H9 (cell line): ENCODE measurements around the gene MRI1. TPM values are rescaled to one million over a fixed set of nuclear protein-coding genes. Genes with fewer than 3 reads are reported as not detected.

Experiments
- DNase-seq: peaks from one replicate; pipeline ENCODE4 v3.0.0-alpha.2; 2017
- H2AFZ ChIP-seq: one replicate; pipeline ENCODE4 v1.6.1; 2013; ENCODE audit warnings: mild to moderate bottlenecking, low read length, control low read depth, moderate library complexity
- H2AK5ac ChIP-seq: 2 replicates; pipeline ENCODE4 v1.6.1; 2013; ENCODE audit warnings: low read length, control low read depth, mixed read lengths; ENCODE audit not compliant: insufficient read length
- H2BK120ac ChIP-seq: one replicate; pipeline ENCODE4 v1.6.1; 2013; ENCODE audit warnings: low read depth, mild to moderate bottlenecking, low read length, control low read depth, inconsistent platforms; ENCODE audit not compliant: poor library complexity, severe bottlenecking
- H2BK12ac ChIP-seq: 2 replicates; pipeline ENCODE4 v1.6.1; 2013; ENCODE audit warnings: low read length, control low read depth, mixed read lengths, low read depth; ENCODE audit not compliant: insufficient read length
- H2BK15ac ChIP-seq: 2 replicates; pipeline ENCODE4 v1.6.1; 2013; ENCODE audit warnings: low read depth, low read length, control low read depth
- H2BK20ac ChIP-seq: one replicate; pipeline ENCODE4 v1.6.1; 2013; ENCODE audit warnings: low read depth, mild to moderate bottlenecking, low read length, control low read depth, inconsistent platforms; ENCODE audit not compliant: poor library complexity, severe bottlenecking
- H2BK5ac ChIP-seq: 2 replicates; pipeline ENCODE4 v1.6.1; 2013; ENCODE audit warnings: low read length, control low read depth, mixed read lengths; ENCODE audit not compliant: insufficient read length
- H3K14ac ChIP-seq: 2 replicates; pipeline ENCODE4 v1.6.1; 2013; ENCODE audit warnings: low read length, control low read depth; ENCODE audit not compliant: insufficient read depth
- H3K18ac ChIP-seq: 2 replicates; pipeline ENCODE4 v1.6.1; 2013; ENCODE audit warnings: low read depth, mild to moderate bottlenecking, mixed read lengths, low read length, control low read depth; ENCODE audit not compliant: insufficient read length
- H3K23ac ChIP-seq: 2 replicates; pipeline ENCODE4 v1.6.1; 2013; ENCODE audit warnings: low read length, control low read depth, mixed read lengths, low read depth; ENCODE audit not compliant: insufficient read length
- H3K23me2 ChIP-seq: 2 replicates; pipeline ENCODE4 v1.6.1; 2013; ENCODE audit warnings: low read depth, mild to moderate bottlenecking, mixed read lengths, low read length, control low read depth; ENCODE audit not compliant: insufficient read length, poor library complexity, severe bottlenecking
- H3K27ac ChIP-seq: 2 replicates; pipeline ENCODE4 v1.5.1; 2013; ENCODE audit warnings: low read length, control low read depth, mixed read lengths, low read depth; ENCODE audit not compliant: insufficient read length
- H3K27me3 ChIP-seq: 2 replicates; pipeline ENCODE4 v1.6.1; 2013; ENCODE audit warnings: low read length, control low read depth, inconsistent platforms; ENCODE audit not compliant: insufficient read depth
- H3K4ac ChIP-seq: 2 replicates; pipeline ENCODE4 v1.6.1; 2013; ENCODE audit warnings: low read depth, mild to moderate bottlenecking, control low read depth, inconsistent platforms, low read length, moderate library complexity
- H3K4me1 ChIP-seq: 2 replicates; pipeline ENCODE4 v1.6.1; 2013; ENCODE audit warnings: low read length, control low read depth, inconsistent platforms; ENCODE audit not compliant: insufficient read depth
- H3K4me2 ChIP-seq: 2 replicates; pipeline ENCODE4 v1.6.1; 2013; ENCODE audit warnings: low read length, control low read depth, mixed read lengths; ENCODE audit not compliant: insufficient read length, insufficient read depth
- H3K56ac ChIP-seq: 2 replicates; pipeline ENCODE4 v1.6.1; 2013; ENCODE audit warnings: low read depth, mild to moderate bottlenecking, mixed read lengths, low read length, control low read depth; ENCODE audit not compliant: insufficient read length
- H3K79me1 ChIP-seq: 2 replicates; pipeline ENCODE4 v1.6.1; 2013; ENCODE audit warnings: low read depth, mild to moderate bottlenecking, moderate library complexity, low read length, control low read depth, inconsistent platforms; ENCODE audit not compliant: insufficient read depth, poor library complexity, severe bottlenecking
- H3K79me2 ChIP-seq: 2 replicates; pipeline ENCODE4 v1.6.1; 2013; ENCODE audit warnings: low read length, control low read depth, inconsistent platforms; ENCODE audit not compliant: insufficient read depth
- H3K9ac ChIP-seq: 2 replicates; pipeline ENCODE4 v1.6.1; 2013; ENCODE audit warnings: low read length, control low read depth, mixed read lengths; ENCODE audit not compliant: insufficient read length; ENCODE audit errors: extremely low read depth
- H3K9me3 ChIP-seq: one replicate; pipeline ENCODE4 v1.6.1; 2013; ENCODE audit warnings: low read depth, low read length, inconsistent platforms; ENCODE audit not compliant: control insufficient read depth
- H3T11ph ChIP-seq: one replicate; pipeline ENCODE4 v1.6.1; 2013; ENCODE audit warnings: mild to moderate bottlenecking, low read length, control low read depth, inconsistent platforms
- H4K20me1 ChIP-seq: one replicate; pipeline ENCODE4 v1.6.1; 2013; ENCODE audit not compliant: control insufficient read depth, insufficient read length, insufficient read depth
- H4K5ac ChIP-seq: 2 replicates; pipeline ENCODE4 v1.6.1; 2013; ENCODE audit warnings: low read depth, mild to moderate bottlenecking, mixed read lengths, low read length, control low read depth; ENCODE audit not compliant: insufficient read length
- H4K8ac ChIP-seq: replicated peaks from 2 replicates; pipeline ENCODE4 v1.6.1; 2013; ENCODE audit warnings: low read length, control low read depth, mixed read lengths, low read depth; ENCODE audit not compliant: insufficient read length
- H4K91ac ChIP-seq: 2 replicates; pipeline ENCODE4 v1.6.1; 2013; ENCODE audit warnings: low read depth, mild to moderate bottlenecking, moderate library complexity, mixed read lengths, low read length, control low read depth; ENCODE audit not compliant: insufficient read length
- H3K27ac Mint-ChIP-seq, 3 experiments: 2 replicates in 2 of 3; 3 replicates in 1 of 3; pipeline ENCODE4 v1.8.0; 2020 to 2021; ENCODE audit warnings: mixed read lengths in 3 of 3, mild to moderate bottlenecking in 1 of 3, moderate library complexity in 1 of 3
- H3K27me3 Mint-ChIP-seq: 2 replicates; pipeline ENCODE4 v1.8.0; 2021; ENCODE audit warnings: low read depth, mild to moderate bottlenecking, moderate library complexity, mixed read lengths
- H3K36me3 Mint-ChIP-seq, 3 experiments: 2 replicates in 2 of 3; 3 replicates in 1 of 3; pipeline ENCODE4 v1.8.0; 2020 to 2021; ENCODE audit warnings: low read depth in 3 of 3, mixed read lengths in 3 of 3; ENCODE audit not compliant: insufficient read depth in 1 of 3
- H3K4me1 Mint-ChIP-seq, 2 experiments: 2 replicates each; pipeline ENCODE4 v1.8.0; 2020; ENCODE audit warnings: mixed read lengths in 2 of 2
- H3K4me3 Mint-ChIP-seq, 2 experiments: 2 replicates in 1 of 2; 3 replicates in 1 of 2; pipeline ENCODE4 v1.8.0; 2020 to 2021; ENCODE audit warnings: mild to moderate bottlenecking in 2 of 2, mixed read lengths in 2 of 2, moderate library complexity in 1 of 2
- H3K9me3 Mint-ChIP-seq, 2 experiments: 2 replicates in 1 of 2; 3 replicates in 1 of 2; pipeline ENCODE4 v1.8.0; 2020; ENCODE audit warnings: mild to moderate bottlenecking in 2 of 2, mixed read lengths in 2 of 2, moderate library complexity in 1 of 2
- WGBS: extraction: QIAGEN DNeasy Blood & Tissue Kit; methylation state at CpG from one replicate; pipeline ENCODE4 v1.1.7; 2013; ENCODE audit warnings: missing lambda C conversion rate, low lambda C conversion rate, mixed read lengths; ENCODE audit not compliant: insufficient read length; ENCODE audit errors: extremely low coverage; 5-methylcytosine and 5-hydroxymethylcytosine counted together
- total RNA-seq: library from RNA; stranded (reverse); gene quantifications from 2 replicates; pipeline ENCODE4 v1.2.1, GENCODE V29; 2021
- TF ChIP-seq, protein P1 (sequence below): fragments of 200-600 bp; sonication (generic); conservative IDR thresholded peaks from 3 replicates; pipeline ENCODE4 v1.8.0; 2021; ENCODE audit warnings: antibody characterized with exemption, mild to moderate bottlenecking

MRI1 gene
- total RNA-seq, 1 experiment from 2014 or later, result 19.5 TPM

DNA sequence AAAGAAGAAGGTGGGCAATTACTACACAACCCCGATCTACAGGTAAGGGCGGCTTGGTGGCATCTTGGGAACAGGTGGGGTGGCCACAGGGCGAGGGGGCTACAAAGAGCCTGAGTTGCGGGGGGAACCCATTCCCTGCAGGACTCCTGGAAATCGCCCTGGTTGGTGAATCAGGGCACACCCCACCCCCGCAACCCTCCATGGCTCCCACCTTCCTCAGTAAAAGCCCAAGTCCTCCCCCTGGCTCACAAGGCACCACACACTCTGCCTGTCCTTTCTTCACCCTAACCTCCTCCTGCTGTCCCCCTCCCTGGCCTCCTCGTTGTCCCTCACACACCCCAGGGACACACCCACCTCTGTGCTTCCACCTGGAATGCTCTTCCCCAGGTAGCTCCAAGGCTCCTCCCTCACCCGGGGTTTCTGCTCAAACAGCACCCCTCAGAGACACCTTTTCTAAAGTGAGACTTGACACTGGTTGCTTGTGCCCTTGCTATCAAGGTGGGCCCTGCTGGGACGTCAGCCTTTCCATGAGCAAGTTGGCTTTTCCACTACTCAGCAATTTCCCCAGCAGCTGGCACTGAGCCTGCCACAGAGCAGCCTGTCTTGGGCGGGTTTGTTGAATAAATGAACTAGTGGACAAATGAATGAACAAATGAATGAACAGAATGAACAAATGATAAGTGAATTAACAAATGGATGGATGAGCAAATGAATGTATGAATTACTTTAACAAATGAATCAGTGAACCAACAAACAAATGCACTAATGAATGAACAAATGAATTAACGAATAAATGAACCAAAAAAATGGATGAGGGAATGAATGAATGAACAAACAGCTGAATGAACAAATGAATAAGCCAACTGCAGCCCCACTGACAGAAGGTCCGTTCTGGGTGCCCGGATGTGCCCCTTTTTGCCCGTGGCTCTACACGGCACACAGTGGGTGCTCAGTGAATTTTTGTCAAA lies 6.2 kb upstream of the MRI1 start:
- Histone ChIP-seq H3K4ac (no peak overlapping the region), H3K4me2 (no peak overlapping the region), H3K23ac (no peak overlapping the region), H3K18ac (no peak overlapping the region), H3K79me2 (no peaks in the 10 kb centered on the region), H3K27ac (no peak overlapping the region), H3K4me1 (no peaks in the 10 kb centered on the region), H4K20me1 (no peaks in the 10 kb centered on the region), H3K9ac (no peak overlapping the region), H3K56ac (no peak overlapping the region), H4K8ac (no peak overlapping the region), H3K27me3 (no peaks in the 10 kb centered on the region), H2BK20ac (no peak overlapping the region), H2BK5ac (no peak overlapping the region), H3K14ac (no peak overlapping the region), H3K9me3 (no peaks in the 10 kb centered on the region), H2BK15ac (no peak overlapping the region), H4K5ac (no peak overlapping the region), H2AK5ac (no peak overlapping the region), H2BK12ac (no peak overlapping the region), H3K23me2 (no peaks in the 10 kb centered on the region), H4K91ac (no peak overlapping the region), H2AFZ (no peak overlapping the region), H3T11ph (no peak overlapping the region), H2BK120ac (no peak overlapping the region), H3K79me1 (no peaks in the 10 kb centered on the region)
- WGBS, result no CpG with 5 or more reads among the region's 15 CpGs
- Mint-ChIP-seq H3K4me3 (no peak overlapping the region), H3K36me3 (peaks cover 22 to 74% (median 71%) of the 10 kb centered on the region in 3 experiments; a peak in 6 of 7 replicates), H3K4me1 (no peaks in the 10 kb centered on the region), H3K9me3 (no peaks in the 10 kb centered on the region), H3K27ac (no peak overlapping the region), H3K27me3 (no peaks in the 10 kb centered on the region)
- no peak for DNase-seq
- TF ChIP-seq, protein P1, sequence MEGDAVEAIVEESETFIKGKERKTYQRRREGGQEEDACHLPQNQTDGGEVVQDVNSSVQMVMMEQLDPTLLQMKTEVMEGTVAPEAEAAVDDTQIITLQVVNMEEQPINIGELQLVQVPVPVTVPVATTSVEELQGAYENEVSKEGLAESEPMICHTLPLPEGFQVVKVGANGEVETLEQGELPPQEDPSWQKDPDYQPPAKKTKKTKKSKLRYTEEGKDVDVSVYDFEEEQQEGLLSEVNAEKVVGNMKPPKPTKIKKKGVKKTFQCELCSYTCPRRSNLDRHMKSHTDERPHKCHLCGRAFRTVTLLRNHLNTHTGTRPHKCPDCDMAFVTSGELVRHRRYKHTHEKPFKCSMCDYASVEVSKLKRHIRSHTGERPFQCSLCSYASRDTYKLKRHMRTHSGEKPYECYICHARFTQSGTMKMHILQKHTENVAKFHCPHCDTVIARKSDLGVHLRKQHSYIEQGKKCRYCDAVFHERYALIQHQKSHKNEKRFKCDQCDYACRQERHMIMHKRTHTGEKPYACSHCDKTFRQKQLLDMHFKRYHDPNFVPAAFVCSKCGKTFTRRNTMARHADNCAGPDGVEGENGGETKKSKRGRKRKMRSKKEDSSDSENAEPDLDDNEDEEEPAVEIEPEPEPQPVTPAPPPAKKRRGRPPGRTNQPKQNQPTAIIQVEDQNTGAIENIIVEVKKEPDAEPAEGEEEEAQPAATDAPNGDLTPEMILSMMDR, result no peak
